HG03565 (cell line): ENCODE data around the gene OGT.
"Not testable (repeated sequence)": the region's sequence is repeated elsewhere in the genome, so short reads cannot be mapped to it uniquely, and the experiment has no call there.

Experiments
- ATAC-seq: cut with Tn5 transposase; IDR thresholded peaks from one replicate; pipeline ENCODE4 v1.9.1; 2021; ENCODE audit warnings: mild to moderate bottlenecking, moderate library complexity; ENCODE audit not compliant: unreplicated experiment

Gene OGT

GRCh38 chrX:71537743-71538142, 4.8 kb downstream of the OGT start:
- ATAC-seq = no peak

- peak; percentile 18 for ATAC-seq
These were observed 7.9 kb downstream of the OGT start for GRCh38 chrX:71540801-71541200.

- ATAC-seq = peak; percentile 76
These were observed 8.5 kb downstream of the OGT start for GRCh38 chrX:71541210-71542022.

- ATAC-seq = no peak
These were observed 9.5 kb downstream of the OGT start for GRCh38 chrX:71542411-71542810.

- ATAC-seq = no peak
These were observed 9.9 kb downstream of the OGT start for GRCh38 chrX:71542825-71543224.

- ATAC-seq = no peak
These were observed 10.4 kb downstream of the OGT start for GRCh38 chrX:71543316-71543715.

- no peak for ATAC-seq
These were observed 12.5 kb downstream of the OGT start for GRCh38 chrX:71545364-71545763.

- ATAC-seq = no peak
These were observed 14.0 kb downstream of the OGT start for GRCh38 chrX:71546879-71547278.

- no peak for ATAC-seq
These were observed 14.4 kb downstream of the OGT start for GRCh38 chrX:71547339-71547738.

- no peak for ATAC-seq
These were observed 17.1 kb downstream of the OGT start for GRCh38 chrX:71549986-71550385.

- no peak for ATAC-seq
These were observed 17.7 kb downstream of the OGT start for GRCh38 chrX:71550578-71550977.

- ATAC-seq = no peak
These were observed 23.1 kb downstream of the OGT start for GRCh38 chrX:71556036-71556435.

- ATAC-seq = no peak
These were observed 26.0 kb downstream of the OGT start for GRCh38 chrX:71558920-71559319.

- not testable (repeated sequence) for ATAC-seq
These were observed 26.9 kb downstream of the OGT start for GRCh38 chrX:71559773-71560172.

- no peak for ATAC-seq
These were observed 31.0 kb downstream of the OGT start for GRCh38 chrX:71563921-71564320.

GRCh38 chrX:71565474-71566041, 32.7 kb downstream of the OGT start:
- ATAC-seq = no peak

GRCh38 chrX:71571390-71571789, 38.5 kb downstream of the OGT start:
- not testable (repeated sequence) for ATAC-seq

- ATAC-seq = no peak
These were observed 40.7 kb downstream of the OGT start for GRCh38 chrX:71573590-71573989.

GRCh38 chrX:71577682-71578081, 44.8 kb downstream of the OGT start:
- no peak for ATAC-seq

- ATAC-seq = no peak
These were observed 45.6 kb downstream of the OGT start, which contains the start of gene GCNA for GRCh38 chrX:71578253-71579135. TSS of gene GCNA (plus strand) at chrX:71578437. CDS start at chrX:71580822, 2,385 bp downstream.
